ENCODE results near the gene ZNF784. TPM values are rescaled to one million over a fixed set of nuclear protein-coding genes. Genes with fewer than 3 reads are reported as not detected.

The ZNF784 gene
- total and polyA plus RNA-seq, 9 of the 15 experiments (the other 6 are each of a cell fraction or from before 2014, with no cell fraction given): 0.14 to 6.1 (median 2.1) TPM

DNA sequence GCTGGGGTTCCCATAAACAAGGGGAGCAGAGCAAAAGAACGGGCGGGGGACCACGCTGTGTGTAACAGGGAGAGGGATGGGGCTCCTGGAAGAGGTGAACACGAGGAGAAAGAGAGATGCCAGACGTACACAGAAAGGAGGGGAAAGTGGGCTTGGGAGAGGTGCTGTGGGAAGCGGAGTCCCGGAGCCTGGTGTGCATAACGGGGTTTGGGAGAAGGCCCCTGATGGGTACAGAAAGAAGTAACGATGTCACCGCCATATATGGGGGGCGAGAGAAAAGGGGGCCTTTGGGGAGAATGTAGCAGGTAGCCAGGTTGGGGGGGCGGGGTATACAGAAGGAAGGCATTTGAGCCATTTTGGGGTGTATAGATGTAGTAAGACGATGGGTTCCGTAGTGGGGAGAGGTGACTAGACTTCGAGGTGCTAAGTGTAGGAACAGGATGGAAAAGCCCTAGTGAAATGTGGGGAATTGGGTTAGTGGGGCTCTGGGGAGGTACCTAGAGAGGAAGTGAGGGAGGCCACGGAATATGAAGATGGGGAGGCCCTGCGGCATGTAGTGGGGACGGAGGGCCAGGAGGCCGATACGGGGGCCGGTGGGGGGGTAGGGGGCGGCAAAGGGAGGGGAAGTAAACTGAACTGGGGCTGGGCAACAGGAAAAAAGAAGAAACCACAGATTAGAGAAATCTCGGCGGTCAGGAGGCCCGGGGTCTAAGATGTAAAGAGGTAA, 17.2 kb upstream of the ZNF784 start (continued):
- TF ChIP-seq CXXC5 (CRISPR knock-in tag; IDR thresholded peaks at IDR 0.05): no peak
- TF ChIP-seq ELF2 (CRISPR knock-in tag; IDR thresholded peaks at IDR 0.05): no peak
- TF ChIP-seq RAD21 (CRISPR knock-in tag; conservative IDR thresholded peaks at IDR 0.05 in 1 of 2, IDR thresholded peaks at IDR 0.05 in 1 of 2): no peak
- TF ChIP-seq ZNF766 (CRISPR knock-in tag; conservative IDR thresholded peaks at IDR 0.05): no peak
- no peak for TF ChIP-seq STAG1 (CRISPR knock-in tag; IDR thresholded peaks at IDR 0.05; ENCODE audit: borderline replicate concordance)
- TF ChIP-seq, protein P1, sequence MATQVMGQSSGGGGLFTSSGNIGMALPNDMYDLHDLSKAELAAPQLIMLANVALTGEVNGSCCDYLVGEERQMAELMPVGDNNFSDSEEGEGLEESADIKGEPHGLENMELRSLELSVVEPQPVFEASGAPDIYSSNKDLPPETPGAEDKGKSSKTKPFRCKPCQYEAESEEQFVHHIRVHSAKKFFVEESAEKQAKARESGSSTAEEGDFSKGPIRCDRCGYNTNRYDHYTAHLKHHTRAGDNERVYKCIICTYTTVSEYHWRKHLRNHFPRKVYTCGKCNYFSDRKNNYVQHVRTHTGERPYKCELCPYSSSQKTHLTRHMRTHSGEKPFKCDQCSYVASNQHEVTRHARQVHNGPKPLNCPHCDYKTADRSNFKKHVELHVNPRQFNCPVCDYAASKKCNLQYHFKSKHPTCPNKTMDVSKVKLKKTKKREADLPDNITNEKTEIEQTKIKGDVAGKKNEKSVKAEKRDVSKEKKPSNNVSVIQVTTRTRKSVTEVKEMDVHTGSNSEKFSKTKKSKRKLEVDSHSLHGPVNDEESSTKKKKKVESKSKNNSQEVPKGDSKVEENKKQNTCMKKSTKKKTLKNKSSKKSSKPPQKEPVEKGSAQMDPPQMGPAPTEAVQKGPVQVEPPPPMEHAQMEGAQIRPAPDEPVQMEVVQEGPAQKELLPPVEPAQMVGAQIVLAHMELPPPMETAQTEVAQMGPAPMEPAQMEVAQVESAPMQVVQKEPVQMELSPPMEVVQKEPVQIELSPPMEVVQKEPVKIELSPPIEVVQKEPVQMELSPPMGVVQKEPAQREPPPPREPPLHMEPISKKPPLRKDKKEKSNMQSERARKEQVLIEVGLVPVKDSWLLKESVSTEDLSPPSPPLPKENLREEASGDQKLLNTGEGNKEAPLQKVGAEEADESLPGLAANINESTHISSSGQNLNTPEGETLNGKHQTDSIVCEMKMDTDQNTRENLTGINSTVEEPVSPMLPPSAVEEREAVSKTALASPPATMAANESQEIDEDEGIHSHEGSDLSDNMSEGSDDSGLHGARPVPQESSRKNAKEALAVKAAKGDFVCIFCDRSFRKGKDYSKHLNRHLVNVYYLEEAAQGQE (IDR thresholded peaks at IDR 0.05; ENCODE audit: borderline replicate concordance): no peak
- TF ChIP-seq, protein P1 (CRISPR knock-in tag; IDR thresholded peaks at IDR 0.05; ENCODE audit: low read depth): no peak
- TF ChIP-seq, protein P2, sequence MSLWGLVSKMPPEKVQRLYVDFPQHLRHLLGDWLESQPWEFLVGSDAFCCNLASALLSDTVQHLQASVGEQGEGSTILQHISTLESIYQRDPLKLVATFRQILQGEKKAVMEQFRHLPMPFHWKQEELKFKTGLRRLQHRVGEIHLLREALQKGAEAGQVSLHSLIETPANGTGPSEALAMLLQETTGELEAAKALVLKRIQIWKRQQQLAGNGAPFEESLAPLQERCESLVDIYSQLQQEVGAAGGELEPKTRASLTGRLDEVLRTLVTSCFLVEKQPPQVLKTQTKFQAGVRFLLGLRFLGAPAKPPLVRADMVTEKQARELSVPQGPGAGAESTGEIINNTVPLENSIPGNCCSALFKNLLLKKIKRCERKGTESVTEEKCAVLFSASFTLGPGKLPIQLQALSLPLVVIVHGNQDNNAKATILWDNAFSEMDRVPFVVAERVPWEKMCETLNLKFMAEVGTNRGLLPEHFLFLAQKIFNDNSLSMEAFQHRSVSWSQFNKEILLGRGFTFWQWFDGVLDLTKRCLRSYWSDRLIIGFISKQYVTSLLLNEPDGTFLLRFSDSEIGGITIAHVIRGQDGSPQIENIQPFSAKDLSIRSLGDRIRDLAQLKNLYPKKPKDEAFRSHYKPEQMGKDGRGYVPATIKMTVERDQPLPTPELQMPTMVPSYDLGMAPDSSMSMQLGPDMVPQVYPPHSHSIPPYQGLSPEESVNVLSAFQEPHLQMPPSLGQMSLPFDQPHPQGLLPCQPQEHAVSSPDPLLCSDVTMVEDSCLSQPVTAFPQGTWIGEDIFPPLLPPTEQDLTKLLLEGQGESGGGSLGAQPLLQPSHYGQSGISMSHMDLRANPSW (CRISPR knock-in tag; IDR thresholded peaks at IDR 0.05): no peak
- no peak for TF ChIP-seq ZNF282 (CRISPR knock-in tag; IDR thresholded peaks at IDR 0.05)
- no peak for TF ChIP-seq BDP1 (IDR thresholded peaks at IDR 0.05; ENCODE audit: insufficient read depth, insufficient read length)
- TF ChIP-seq HNRNPUL1 (IDR thresholded peaks at IDR 0.05; ENCODE audit: low read length): no peak
- TF ChIP-seq, protein P3, sequence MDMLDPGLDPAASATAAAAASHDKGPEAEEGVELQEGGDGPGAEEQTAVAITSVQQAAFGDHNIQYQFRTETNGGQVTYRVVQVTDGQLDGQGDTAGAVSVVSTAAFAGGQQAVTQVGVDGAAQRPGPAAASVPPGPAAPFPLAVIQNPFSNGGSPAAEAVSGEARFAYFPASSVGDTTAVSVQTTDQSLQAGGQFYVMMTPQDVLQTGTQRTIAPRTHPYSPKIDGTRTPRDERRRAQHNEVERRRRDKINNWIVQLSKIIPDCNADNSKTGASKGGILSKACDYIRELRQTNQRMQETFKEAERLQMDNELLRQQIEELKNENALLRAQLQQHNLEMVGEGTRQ (CRISPR knock-in tag; IDR thresholded peaks at IDR 0.05): no peak
- no peak for TF ChIP-seq ZNF274 (IDR thresholded peaks at IDR 0.05; ENCODE audit: borderline replicate concordance, low read depth, low read length)
- TF ChIP-seq, protein P4, sequence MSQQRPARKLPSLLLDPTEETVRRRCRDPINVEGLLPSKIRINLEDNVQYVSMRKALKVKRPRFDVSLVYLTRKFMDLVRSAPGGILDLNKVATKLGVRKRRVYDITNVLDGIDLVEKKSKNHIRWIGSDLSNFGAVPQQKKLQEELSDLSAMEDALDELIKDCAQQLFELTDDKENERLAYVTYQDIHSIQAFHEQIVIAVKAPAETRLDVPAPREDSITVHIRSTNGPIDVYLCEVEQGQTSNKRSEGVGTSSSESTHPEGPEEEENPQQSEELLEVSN (IDR thresholded peaks at IDR 0.05; ENCODE audit: borderline replicate concordance in 1 of 2, extremely low read depth in 1 of 2, insufficient read depth in 1 of 2, insufficient read length in 1 of 2, low read depth in 1 of 2, low read length in 1 of 2, poor library complexity in 1 of 2, severe bottlenecking in 1 of 2): no peak
- TF ChIP-seq PRMT5 (CRISPR knock-in tag; IDR thresholded peaks at IDR 0.05): no peak

All from K562 (cell line).